Activated CD4-positive, alpha-beta T cell treated with anti-CD3 and anti-CD28 coated beads for 4 hours (primary cell): ENCODE results near the gene SSTR1.
"Not testable (repeated sequence)": the region's sequence is repeated elsewhere in the genome, so short reads cannot be mapped to it uniquely, and the experiment has no call there.

Experiments
- DNase-seq, 2 donors: peaks; one replicate each; pipeline ENCODE4 v3.0.0-alpha.2; 2020

SSTR1 gene

GRCh38 chr14:38207736-38208617 is at the start of gene SSTR1:
SSTR1 (plus strand) TSS chr14:38207904; CDS start chr14:38209390, 1,486 bp downstream.
- no peak for DNase-seq

GRCh38 chr14:38158468-38158867 is 49.2 kb upstream of the SSTR1 start:
- DNase-seq: no peak

GRCh38 chr14:38168416-38168815 is 39.3 kb upstream of the SSTR1 start:
- no peak for DNase-seq

GRCh38 chr14:38171197-38171596 is 36.5 kb upstream of the SSTR1 start:
- no peak for DNase-seq

- DNase-seq: no peak
These were observed 33.0 kb upstream of the SSTR1 start for GRCh38 chr14:38174711-38175110.

GRCh38 chr14:38175658-38176057 is 32.0 kb upstream of the SSTR1 start:
- DNase-seq: no peak

- no peak for DNase-seq
These were observed 31.3 kb upstream of the SSTR1 start for GRCh38 chr14:38176379-38176778.

GRCh38 chr14:38184132-38184531 is 23.6 kb upstream of the SSTR1 start:
- no peak for DNase-seq

- DNase-seq: no peak
These were observed 22.0 kb upstream of the SSTR1 start for GRCh38 chr14:38185671-38186070.

GRCh38 chr14:38186216-38186615 is 21.5 kb upstream of the SSTR1 start:
- DNase-seq: no peak

GRCh38 chr14:38187528-38187927 is 20.2 kb upstream of the SSTR1 start:
- no peak for DNase-seq

- no peak for DNase-seq
These were observed 17.6 kb upstream of the SSTR1 start for GRCh38 chr14:38189930-38190726.

GRCh38 chr14:38190846-38191245 is 16.9 kb upstream of the SSTR1 start:
- not testable (repeated sequence) for DNase-seq

- not testable (repeated sequence) for DNase-seq
These were observed 16.2 kb upstream of the SSTR1 start for GRCh38 chr14:38191491-38191890.

- DNase-seq: no peak
These were observed 10.5 kb upstream of the SSTR1 start for GRCh38 chr14:38197001-38197783.

- no peak for DNase-seq
These were observed 9.8 kb upstream of the SSTR1 start for GRCh38 chr14:38197784-38198335.

- no peak for DNase-seq
These were observed 9.3 kb upstream of the SSTR1 start for GRCh38 chr14:38198425-38198824.

- DNase-seq: no peak
These were observed 8.6 kb upstream of the SSTR1 start for GRCh38 chr14:38199076-38199475.

- DNase-seq: no peak
These were observed 8.0 kb upstream of the SSTR1 start for GRCh38 chr14:38199739-38200138.

- no peak for DNase-seq
These were observed 6.4 kb upstream of the SSTR1 start for GRCh38 chr14:38201137-38201828.

GRCh38 chr14:38202444-38203191 is 5.1 kb upstream of the SSTR1 start:
- no peak for DNase-seq
